BE2C (cell line): ENCODE measurements around the gene SGMS1.

Experiments
- DNase-seq: peaks from one replicate; pipeline ENCODE4 v3.0.0-alpha.2; 2020
- H3K27me3 ChIP-seq: fragments of 250-450 bp; sonication (Bioruptor Pico); 2 replicates; pipeline ENCODE4 v1.5.1; 2020; ENCODE audit warnings: mild to moderate bottlenecking
- H3K36me3 ChIP-seq: fragments of 250-450 bp; sonication (Bioruptor Pico); 2 replicates; pipeline ENCODE4 v1.5.1; 2020; ENCODE audit warnings: mild to moderate bottlenecking
- H3K4me1 ChIP-seq: fragments of 250-450 bp; sonication (Bioruptor Pico); 2 replicates; pipeline ENCODE4 v1.5.1; 2020
- H3K4me3 ChIP-seq: 2 replicates; pipeline ENCODE4 v1.5.1; 2011; ENCODE audit warnings: low read depth, low read length
- H3K9me3 ChIP-seq: fragments of 250-450 bp; sonication (Bioruptor Pico); 2 replicates; pipeline ENCODE4 v1.5.1; 2020
- CTCF ChIP-seq: IDR thresholded peaks from 2 replicates; pipeline ENCODE4 v1.5.1; 2012; ENCODE audit warnings: mild to moderate bottlenecking, low read depth, low read length

Gene SGMS1

GRCh38 chr10:50395851-50396250 lies 227.9 kb downstream of the SGMS1 start:
- Histone ChIP-seq H3K9me3 (no peaks in the 10 kb centered on the region), H3K4me3 (no peak overlapping the region), H3K27me3 (no peaks in the 10 kb centered on the region), H3K36me3 (no peaks in the 10 kb centered on the region), H3K4me1 (peaks cover 10% of the 10 kb centered on the region)
- no peak for TF ChIP-seq CTCF
- DNase-seq: no peak

GRCh38 chr10:50395271-50395670 lies 228.5 kb downstream of the SGMS1 start:
- H3K4me3 ChIP-seq: no peak overlapping the region
- peaks cover 10% of the 10 kb centered on the region for H3K4me1 ChIP-seq
- H3K27me3 ChIP-seq: no peaks in the 10 kb centered on the region
- no peaks in the 10 kb centered on the region for H3K9me3 ChIP-seq
- DNase-seq: no peak
- no peaks in the 10 kb centered on the region for H3K36me3 ChIP-seq
- TF ChIP-seq CTCF: no peak

- Histone ChIP-seq H3K27me3 (no peaks in the 10 kb centered on the region), H3K9me3 (no peaks in the 10 kb centered on the region), H3K4me3 (no peak overlapping the region), H3K36me3 (no peaks in the 10 kb centered on the region), H3K4me1 (peaks cover 10% of the 10 kb centered on the region)
- DNase-seq: no peak
- TF ChIP-seq CTCF: no peak
These were observed 228.9 kb downstream of the SGMS1 start for GRCh38 chr10:50394832-50395231.

GRCh38 chr10:50393784-50394467 lies 229.8 kb downstream of the SGMS1 start:
- no peaks in the 10 kb centered on the region for H3K9me3 ChIP-seq
- no peak overlapping the region for H3K4me3 ChIP-seq
- peaks cover 10% of the 10 kb centered on the region for H3K4me1 ChIP-seq
- no peaks in the 10 kb centered on the region for H3K36me3 ChIP-seq
- DNase-seq: no peak
- no peaks in the 10 kb centered on the region for H3K27me3 ChIP-seq
- no peak for TF ChIP-seq CTCF

GRCh38 chr10:50392966-50393718 lies 230.6 kb downstream of the SGMS1 start:
- no peak for TF ChIP-seq CTCF
- peaks cover 10% of the 10 kb centered on the region for H3K4me1 ChIP-seq
- DNase-seq: no peak
- no peaks in the 10 kb centered on the region for H3K9me3 ChIP-seq
- H3K36me3 ChIP-seq: no peaks in the 10 kb centered on the region
- no peaks in the 10 kb centered on the region for H3K27me3 ChIP-seq
- H3K4me3 ChIP-seq: no peak overlapping the region

- peaks cover 10% of the 10 kb centered on the region for H3K4me1 ChIP-seq
- TF ChIP-seq CTCF: no peak
These were observed 231.3 kb downstream of the SGMS1 start for GRCh38 chr10:50392426-50392825.

More at GRCh38 chr10:50392426-50392825, 231.3 kb downstream of the SGMS1 start:
- Histone ChIP-seq H3K4me3 (no peak overlapping the region), H3K9me3 (no peaks in the 10 kb centered on the region), H3K36me3 (no peaks in the 10 kb centered on the region), H3K27me3 (no peaks in the 10 kb centered on the region)
- no peak for DNase-seq
